ENCODE results near the gene HMGN3.

GRCh38 chr6:79180052-79180451 lies 54.4 kb downstream of the HMGN3 start:
- TF ChIP-seq, protein P1, sequence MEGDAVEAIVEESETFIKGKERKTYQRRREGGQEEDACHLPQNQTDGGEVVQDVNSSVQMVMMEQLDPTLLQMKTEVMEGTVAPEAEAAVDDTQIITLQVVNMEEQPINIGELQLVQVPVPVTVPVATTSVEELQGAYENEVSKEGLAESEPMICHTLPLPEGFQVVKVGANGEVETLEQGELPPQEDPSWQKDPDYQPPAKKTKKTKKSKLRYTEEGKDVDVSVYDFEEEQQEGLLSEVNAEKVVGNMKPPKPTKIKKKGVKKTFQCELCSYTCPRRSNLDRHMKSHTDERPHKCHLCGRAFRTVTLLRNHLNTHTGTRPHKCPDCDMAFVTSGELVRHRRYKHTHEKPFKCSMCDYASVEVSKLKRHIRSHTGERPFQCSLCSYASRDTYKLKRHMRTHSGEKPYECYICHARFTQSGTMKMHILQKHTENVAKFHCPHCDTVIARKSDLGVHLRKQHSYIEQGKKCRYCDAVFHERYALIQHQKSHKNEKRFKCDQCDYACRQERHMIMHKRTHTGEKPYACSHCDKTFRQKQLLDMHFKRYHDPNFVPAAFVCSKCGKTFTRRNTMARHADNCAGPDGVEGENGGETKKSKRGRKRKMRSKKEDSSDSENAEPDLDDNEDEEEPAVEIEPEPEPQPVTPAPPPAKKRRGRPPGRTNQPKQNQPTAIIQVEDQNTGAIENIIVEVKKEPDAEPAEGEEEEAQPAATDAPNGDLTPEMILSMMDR (IDR thresholded peaks at IDR 0.05; ENCODE audit: extremely low read depth in 1 of 2, insufficient read depth in 1 of 2, low read depth in 1 of 2, low read length in 2 of 2) = no peak
- TF ChIP-seq EZH2 (IDR thresholded peaks at IDR 0.05; ENCODE audit: borderline replicate concordance, low read depth, low read length, severe bottlenecking) = no peak
